Gastroesophageal sphincter (tissue), 4 donors: ENCODE data around the gene GRIP1. TPM values are rescaled to one million over a fixed set of nuclear protein-coding genes. Genes with fewer than 3 reads are reported as not detected.

ENCODE experiments used
- ATAC-seq: fragments of 150-250 bp; one replicate; pipeline ENCODE4 v1.9.1; 2016; ENCODE audit warnings: mild to moderate bottlenecking, moderate library complexity
- H3K27ac ChIP-seq, 4 donors: fragments of 200-600 bp; sonication (generic) in 3 of 4; 1 replicate in 3 of 4; 2 replicates in 1 of 4; pipeline ENCODE4 v1.5.1; 2016 to 2019
- H3K27me3 ChIP-seq: fragments of 200-600 bp; sonication (generic); one replicate; pipeline ENCODE4 v1.5.1; 2019
- H3K36me3 ChIP-seq, 2 donors: fragments of 200-600 bp; sonication (generic); one replicate each; pipeline ENCODE4 v1.5.1; 2019; ENCODE audit warnings: control low read depth in 1 of 2
- H3K4me1 ChIP-seq, 3 donors: fragments of 200-600 bp; sonication (generic); 1 replicate in 2 of 3; 2 replicates in 1 of 3; pipeline ENCODE4 v1.5.1; 2016 to 2019; ENCODE audit warnings: control low read depth in 2 of 3
- H3K4me3 ChIP-seq, 2 donors: fragments of 200-600 bp; sonication (generic); one replicate each; pipeline ENCODE4 v1.5.1; 2019; ENCODE audit warnings: mild to moderate bottlenecking in 1 of 2, moderate library complexity in 1 of 2
- H3K9me3 ChIP-seq, 3 donors: fragments of 200-600 bp; sonication (generic); one replicate each; pipeline ENCODE4 v1.5.1; 2017 to 2019; ENCODE audit warnings: control low read depth in 2 of 3
- EP300 ChIP-seq: sonication (generic); formaldehyde crosslinking; IDR thresholded peaks from one replicate; pipeline ENCODE4 v1.6.1; 2017; ENCODE audit warnings: antibody characterized with exemption, mild to moderate bottlenecking
- POLR2A ChIP-seq, 2 donors: fragments of 450-650 bp; IDR thresholded peaks; one replicate each; pipeline ENCODE4 v1.6.1; 2017; ENCODE audit warnings: antibody characterized with exemption in 2 of 2, mild to moderate bottlenecking in 2 of 2, moderate library complexity in 1 of 2
- POLR2AphosphoS5 ChIP-seq: sonication (generic); formaldehyde crosslinking; IDR thresholded peaks from one replicate; pipeline ENCODE4 v1.6.1; 2017; ENCODE audit warnings: antibody characterized with exemption
- WGBS, 2 donors: methylation state at CpG; one replicate each; pipeline ENCODE4 v1.1.5; 2018; ENCODE audit warnings: low coverage in 1 of 2; 5-methylcytosine and 5-hydroxymethylcytosine counted together
- total RNA-seq, 4 donors: library from RNA; depleted of rRNA; stranded (reverse); fragments of >200 nt; gene quantifications; one replicate each; pipeline ENCODE4 v1.1.0, GENCODE V29; 2016
- TF ChIP-seq, protein P1 (sequence below), 4 experiments: fragments of 200-600 bp in 2 of 4; fragments of 450-650 bp in 2 of 4; sonication (generic) in 1 of 4; IDR thresholded peaks; one replicate each; pipeline ENCODE4 v1.5.1; 2017 to 2019; ENCODE audit warnings: antibody characterized with exemption in 4 of 4, mild to moderate bottlenecking in 2 of 4, moderate library complexity in 2 of 4

GRIP1 gene
- total RNA-seq, 4 donors from 2014 or later, result 6.8 to 17.8 (median 11.6) TPM

DNA sequence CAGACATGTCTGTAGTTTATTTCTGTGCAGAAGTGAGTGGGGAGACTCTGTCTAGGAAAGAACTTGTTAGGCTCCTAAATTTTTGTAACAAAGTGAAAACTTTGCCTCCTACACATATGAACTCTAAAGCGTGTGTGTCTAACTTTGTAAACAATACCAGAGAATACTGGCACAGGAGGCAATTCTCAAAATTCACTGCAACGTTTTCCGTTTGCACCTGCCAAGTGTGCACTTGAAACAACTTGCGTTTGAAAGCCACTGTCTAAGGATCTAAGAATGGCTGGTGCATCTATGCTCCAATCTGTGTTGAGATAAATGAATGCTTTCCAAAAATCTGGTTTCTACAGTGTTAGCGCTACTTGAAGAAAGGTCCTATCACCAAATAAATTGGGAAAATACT is 15.3 kb downstream of the GRIP1 start:
- no peak overlapping the region for H3K27ac ChIP-seq
- no peaks in the 10 kb centered on the region for H3K9me3 ChIP-seq
- WGBS, 2 donors, result 50 to 51% methylated on average over 5 of the region's 5 CpGs
- H3K4me3 ChIP-seq, result no peak overlapping the region
- no peaks in the 10 kb centered on the region for H3K27me3 ChIP-seq
- TF ChIP-seq, protein P1, sequence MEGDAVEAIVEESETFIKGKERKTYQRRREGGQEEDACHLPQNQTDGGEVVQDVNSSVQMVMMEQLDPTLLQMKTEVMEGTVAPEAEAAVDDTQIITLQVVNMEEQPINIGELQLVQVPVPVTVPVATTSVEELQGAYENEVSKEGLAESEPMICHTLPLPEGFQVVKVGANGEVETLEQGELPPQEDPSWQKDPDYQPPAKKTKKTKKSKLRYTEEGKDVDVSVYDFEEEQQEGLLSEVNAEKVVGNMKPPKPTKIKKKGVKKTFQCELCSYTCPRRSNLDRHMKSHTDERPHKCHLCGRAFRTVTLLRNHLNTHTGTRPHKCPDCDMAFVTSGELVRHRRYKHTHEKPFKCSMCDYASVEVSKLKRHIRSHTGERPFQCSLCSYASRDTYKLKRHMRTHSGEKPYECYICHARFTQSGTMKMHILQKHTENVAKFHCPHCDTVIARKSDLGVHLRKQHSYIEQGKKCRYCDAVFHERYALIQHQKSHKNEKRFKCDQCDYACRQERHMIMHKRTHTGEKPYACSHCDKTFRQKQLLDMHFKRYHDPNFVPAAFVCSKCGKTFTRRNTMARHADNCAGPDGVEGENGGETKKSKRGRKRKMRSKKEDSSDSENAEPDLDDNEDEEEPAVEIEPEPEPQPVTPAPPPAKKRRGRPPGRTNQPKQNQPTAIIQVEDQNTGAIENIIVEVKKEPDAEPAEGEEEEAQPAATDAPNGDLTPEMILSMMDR (IDR thresholded peaks at IDR 0.05), result no peak
- TF ChIP-seq POLR2AphosphoS5, result no peak
- TF ChIP-seq POLR2A (IDR thresholded peaks at IDR 0.05), result no peak
- no peak for TF ChIP-seq EP300
- H3K4me1 ChIP-seq, result peaks cover 0 to 15% (median 0%) of the 10 kb centered on the region in 3 donors
- ATAC-seq, result no peak
- H3K36me3 ChIP-seq, result no peaks in the 10 kb centered on the region

DNA sequence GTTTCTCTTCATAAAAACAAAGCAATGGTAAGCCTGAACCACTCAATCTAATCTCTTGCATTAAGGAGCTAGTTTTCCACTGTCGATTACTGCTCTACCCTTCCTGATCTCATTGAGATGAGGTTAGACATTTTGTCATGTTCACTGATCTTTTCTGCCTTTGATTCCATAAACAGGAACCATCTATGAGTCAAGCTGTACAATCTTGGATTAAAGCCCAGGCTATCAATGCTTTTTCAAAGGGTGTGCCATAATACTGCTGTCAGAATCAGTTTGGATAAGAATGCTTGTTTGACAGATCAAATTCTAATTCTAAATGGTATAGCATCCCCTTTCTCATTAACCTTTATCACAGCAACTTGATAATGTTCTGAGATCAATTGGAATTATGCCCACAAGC is 16.1 kb downstream of the GRIP1 start:
- H3K27me3 ChIP-seq, result no peaks in the 10 kb centered on the region
- no peak overlapping the region for H3K4me3 ChIP-seq
- ATAC-seq, result no peak
- TF ChIP-seq EP300 (no peak), POLR2AphosphoS5 (no peak), POLR2A (IDR thresholded peaks at IDR 0.05) (no peak)
- TF ChIP-seq, protein P1 (IDR thresholded peaks at IDR 0.05), result no peak
- H3K9me3 ChIP-seq, result no peaks in the 10 kb centered on the region
- WGBS, 2 donors, result 33 to 40% methylated on average over 1 of the region's 1 CpG
- peaks cover 0 to 15% (median 0%) of the 10 kb centered on the region in 3 donors for H3K4me1 ChIP-seq
- no peak overlapping the region for H3K27ac ChIP-seq
- H3K36me3 ChIP-seq, result no peaks in the 10 kb centered on the region

- Histone ChIP-seq H3K9me3 (no peaks in the 10 kb centered on the region), H3K27me3 (no peaks in the 10 kb centered on the region), H3K27ac (no peak overlapping the region), H3K36me3 (no peaks in the 10 kb centered on the region), H3K4me3 (no peak overlapping the region), H3K4me1 (peaks cover 0 to 15% (median 0%) of the 10 kb centered on the region in 3 donors)
- TF ChIP-seq POLR2AphosphoS5 (no peak), POLR2A (IDR thresholded peaks at IDR 0.05) (no peak), EP300 (no peak)
- TF ChIP-seq, protein P1 (IDR thresholded peaks at IDR 0.05), result no peak
- ATAC-seq, result no peak
Observed at GRCh38 chr12:66662179-66662578, 16.7 kb downstream of the GRIP1 start.

DNA sequence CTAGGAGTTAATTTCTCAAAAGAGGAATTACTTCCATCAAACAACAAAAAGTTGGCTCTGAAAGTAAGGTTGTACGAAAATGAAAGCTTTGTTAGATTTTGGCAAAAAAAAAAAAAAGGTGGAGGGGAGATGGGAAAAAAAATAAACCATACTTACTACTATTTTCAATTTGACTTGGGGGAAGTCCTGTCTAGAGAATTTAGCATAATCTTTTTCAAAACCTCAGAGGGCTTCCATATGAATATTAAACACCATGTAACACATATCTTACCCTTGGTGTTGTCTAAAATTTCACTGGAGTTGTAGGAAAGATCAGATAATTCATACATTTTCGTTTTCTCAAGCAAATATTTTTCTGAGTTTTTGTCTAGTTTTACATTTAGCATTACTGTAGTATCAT is 17.5 kb downstream of the GRIP1 start:
- Histone ChIP-seq H3K36me3 (no peaks in the 10 kb centered on the region), H3K9me3 (no peaks in the 10 kb centered on the region), H3K4me3 (no peak overlapping the region), H3K27me3 (no peaks in the 10 kb centered on the region), H3K27ac (no peak overlapping the region), H3K4me1 (peaks cover 0 to 15% (median 0%) of the 10 kb centered on the region in 3 donors)
- no peak for TF ChIP-seq POLR2AphosphoS5
- no peak for TF ChIP-seq POLR2A (IDR thresholded peaks at IDR 0.05)
- TF ChIP-seq, protein P1 (IDR thresholded peaks at IDR 0.05), result no peak
- TF ChIP-seq EP300, result no peak
- 63 to 67% methylated on average over 2 of the region's 2 CpGs for WGBS, 2 donors
- no peak for ATAC-seq

DNA sequence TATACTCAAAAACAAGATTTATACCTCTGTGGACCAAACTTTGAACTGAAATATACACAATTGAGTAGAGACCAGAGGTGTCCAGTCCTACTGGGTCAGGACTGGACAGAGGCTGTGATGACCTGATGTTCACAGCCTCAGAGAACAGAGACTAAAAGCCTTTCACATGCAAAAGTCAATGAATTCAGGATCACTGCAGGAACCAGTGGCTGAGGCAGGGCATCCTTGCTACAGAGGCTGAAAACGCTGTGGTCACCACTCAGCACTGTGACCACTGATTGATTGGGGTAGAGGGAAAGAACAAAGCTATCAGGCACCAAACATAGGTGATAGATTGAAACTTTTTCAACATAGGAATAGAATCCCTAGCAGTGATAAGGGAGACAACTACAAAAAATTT is 25.1 kb downstream of the GRIP1 start:
- Histone ChIP-seq H3K9me3 (no peaks in the 10 kb centered on the region), H3K27me3 (no peaks in the 10 kb centered on the region), H3K4me1 (peaks cover 0 to 3% (median 0%) of the 10 kb centered on the region in 3 donors), H3K36me3 (no peaks in the 10 kb centered on the region), H3K4me3 (no peak overlapping the region), H3K27ac (no peak overlapping the region)
- TF ChIP-seq POLR2AphosphoS5 (no peak), EP300 (no peak), POLR2A (IDR thresholded peaks at IDR 0.05) (no peak)
- TF ChIP-seq, protein P1 (IDR thresholded peaks at IDR 0.05), result no peak
- no peak for ATAC-seq
- WGBS, 2 donors, result 82% methylated on average over 1 of the region's 1 CpG; no CpG with 5 or more reads in 1 of the 2 donors
